ENCODE measurements around the gene SPPL2A. TPM values are rescaled to one million over a fixed set of nuclear protein-coding genes. Genes with fewer than 3 reads are reported as not detected.

Gene SPPL2A
- total RNA-seq, 1 experiment from 2014 or later = 84.8 TPM

Small RNA genes within 50 kb of the gene (small RNA-seq; reads per million reads assigned to genes)
- not detected for gene AC012100.1
- not detected for gene RN7SL354P

Other genes starting within 250 kb of the SPPL2A start
- not detected in 2 replicates for gene USP50, start 219.0 kb downstream of the SPPL2A start, total RNA-seq (2014; rRNA removed; shearing (Covaris generic); ENCODE audit: low replicate concordance)
- 39.0 and 64.6 TPM in 2 replicates for gene TRPM7, start 78.9 kb downstream of the SPPL2A start, total RNA-seq (2014; rRNA removed; shearing (Covaris generic); ENCODE audit: low replicate concordance)
- gene AP4E1, start 143.0 kb upstream of the SPPL2A start, total RNA-seq (2014; rRNA removed; shearing (Covaris generic); ENCODE audit: low replicate concordance) = 13.6 and 26.5 TPM in 2 replicates